ENCODE measurements around the gene LRRC61.
"Not testable (repeated sequence)": the region's sequence is repeated elsewhere in the genome, so short reads cannot be mapped to it uniquely, and the experiment has no call there.

The LRRC61 gene

GRCh38 chr7:150305259-150305902 lies 17.8 kb upstream of the LRRC61 start:
- H3K4me3 ChIP-seq (ENCODE audit: low read depth, low read length); H3K36me3 ChIP-seq (ENCODE audit: control insufficient read depth, insufficient read depth, low read length); H3K9me3 ChIP-seq (ENCODE audit: control insufficient read depth, low read length); H3K9ac ChIP-seq; H3K27me3 ChIP-seq (ENCODE audit: control insufficient read depth, insufficient read depth, low read length); H2AFZ ChIP-seq: not testable (repeated sequence)
- Histone ChIP-seq H3K4me2 (ENCODE audit: low read length) (peak overlapping the region; percentile 42), H3K27ac (peak overlapping the region; percentile 91), H3K79me2 (peaks cover 46% of the 10 kb centered on the region), H3K4me1 (peaks cover 52% of the 10 kb centered on the region)

GRCh38 chr7:150305903-150306284 lies 17.3 kb upstream of the LRRC61 start:
- not testable (repeated sequence) for H3K9me3 ChIP-seq (ENCODE audit: control insufficient read depth, low read length); H3K9ac ChIP-seq; H3K4me2 ChIP-seq (ENCODE audit: low read length); H3K27me3 ChIP-seq (ENCODE audit: control insufficient read depth, insufficient read depth, low read length); H3K4me3 ChIP-seq (ENCODE audit: low read depth, low read length); H3K36me3 ChIP-seq (ENCODE audit: control insufficient read depth, insufficient read depth, low read length); H2AFZ ChIP-seq
- peaks cover 51% of the 10 kb centered on the region for H3K79me2 ChIP-seq
- peaks cover 55% of the 10 kb centered on the region for H3K4me1 ChIP-seq
- peak overlapping the region; percentile 91 for H3K27ac ChIP-seq

GRCh38 chr7:150306377-150306776 lies 16.8 kb upstream of the LRRC61 start:
- H3K27me3 ChIP-seq (ENCODE audit: control insufficient read depth, insufficient read depth, low read length); H3K9ac ChIP-seq; H3K4me3 ChIP-seq (ENCODE audit: low read depth, low read length); H2AFZ ChIP-seq; H3K9me3 ChIP-seq (ENCODE audit: control insufficient read depth, low read length); H3K36me3 ChIP-seq (ENCODE audit: control insufficient read depth, insufficient read depth, low read length): not testable (repeated sequence)
- Histone ChIP-seq H3K27ac (peak overlapping the region; percentile 91), H3K79me2 (peaks cover 54% of the 10 kb centered on the region), H3K4me2 (ENCODE audit: low read length) (peak overlapping the region; percentile 19), H3K4me1 (peaks cover 58% of the 10 kb centered on the region)

- H2AFZ ChIP-seq, result no peak overlapping the region
- H3K4me1 ChIP-seq, result peaks cover 65% of the 10 kb centered on the region
- H3K9ac ChIP-seq, result no peak overlapping the region
- peak overlapping the region; percentile 47 for H3K4me2 ChIP-seq (ENCODE audit: low read length)
- no peaks in the 10 kb centered on the region for H3K36me3 ChIP-seq (ENCODE audit: control insufficient read depth, insufficient read depth, low read length)
- no peak for TF ChIP-seq CTCF (IDR thresholded peaks at IDR 0.05)
- H3K27ac ChIP-seq, result peak overlapping the region; percentile 91
- peak overlapping the region; percentile 13 for H3K4me3 ChIP-seq (ENCODE audit: low read depth, low read length)
- H3K79me2 ChIP-seq, result peaks cover 56% of the 10 kb centered on the region
- no peaks in the 10 kb centered on the region for H3K9me3 ChIP-seq (ENCODE audit: control insufficient read depth, low read length)
- H3K27me3 ChIP-seq (ENCODE audit: control insufficient read depth, insufficient read depth, low read length), result no peaks in the 10 kb centered on the region
Observed at GRCh38 chr7:150307129-150307528, 16.0 kb upstream of the LRRC61 start.

GRCh38 chr7:150307904-150308303 lies 15.3 kb upstream of the LRRC61 start:
- Histone ChIP-seq H2AFZ (no peak overlapping the region), H3K36me3 (ENCODE audit: control insufficient read depth, insufficient read depth, low read length) (no peaks in the 10 kb centered on the region), H3K9ac (no peak overlapping the region), H3K27ac (peak overlapping the region; percentile 91), H3K79me2 (peaks cover 55% of the 10 kb centered on the region), H3K4me3 (ENCODE audit: low read depth, low read length) (no peak overlapping the region), H3K27me3 (ENCODE audit: control insufficient read depth, insufficient read depth, low read length) (no peaks in the 10 kb centered on the region), H3K9me3 (ENCODE audit: control insufficient read depth, low read length) (no peaks in the 10 kb centered on the region), H3K4me2 (ENCODE audit: low read length) (peak overlapping the region; percentile 47), H3K4me1 (peaks cover 71% of the 10 kb centered on the region)
- no peak for TF ChIP-seq CTCF (IDR thresholded peaks at IDR 0.05)

- H3K4me2 ChIP-seq (ENCODE audit: low read length), result peak overlapping the region; percentile 47
- H3K27ac ChIP-seq, result peak overlapping the region; percentile 91
- no peak overlapping the region for H3K9ac ChIP-seq
- peaks cover 55% of the 10 kb centered on the region for H3K79me2 ChIP-seq
- TF ChIP-seq CTCF (IDR thresholded peaks at IDR 0.05), result no peak
- H3K9me3 ChIP-seq (ENCODE audit: control insufficient read depth, low read length), result no peaks in the 10 kb centered on the region
- peaks cover 78% of the 10 kb centered on the region for H3K4me1 ChIP-seq
- H2AFZ ChIP-seq, result no peak overlapping the region
- no peaks in the 10 kb centered on the region for H3K27me3 ChIP-seq (ENCODE audit: control insufficient read depth, insufficient read depth, low read length)
- H3K4me3 ChIP-seq (ENCODE audit: low read depth, low read length), result no peak overlapping the region
- H3K36me3 ChIP-seq (ENCODE audit: control insufficient read depth, insufficient read depth, low read length), result no peaks in the 10 kb centered on the region
Observed at GRCh38 chr7:150308575-150308974, 14.6 kb upstream of the LRRC61 start.
